ENCODE results near the gene SH3TC1. TPM values are rescaled to one million over a fixed set of nuclear protein-coding genes. Genes with fewer than 3 reads are reported as not detected.
A peak's percentile ranks its signal among the peaks of the same experiment; 100 is the strongest.

Gene SH3TC1
- polyA plus RNA-seq, 1 donor from 2014 or later = 39.8 TPM

- Mint-ChIP-seq H3K27ac (no peak overlapping the region), H3K9me3 (peaks cover 0 to 1% (median 0%) of the 10 kb centered on the region in 3 donors), H3K4me3 (no peak overlapping the region), H3K36me3 (peaks cover 2% of the 10 kb centered on the region), H3K4me1 (peaks cover 0 to 4% (median 2%) of the 10 kb centered on the region in 3 donors), H3K27me3 (peaks cover 18% of the 10 kb centered on the region)
These were observed 60.8 kb downstream of the SH3TC1 start for GRCh38 chr4:8259743-8260430.

GRCh38 chr4:8260656-8261111 is 61.6 kb downstream of the SH3TC1 start:
- peaks cover 0 to 1% (median 0%) of the 10 kb centered on the region in 3 donors for H3K9me3 Mint-ChIP-seq
- peaks cover 0 to 4% (median 2%) of the 10 kb centered on the region in 3 donors for H3K4me1 Mint-ChIP-seq
- peaks cover 18% of the 10 kb centered on the region for H3K27me3 Mint-ChIP-seq
- H3K27ac Mint-ChIP-seq = no peak overlapping the region
- no peak overlapping the region for H3K4me3 Mint-ChIP-seq
- peaks cover 2% of the 10 kb centered on the region for H3K36me3 Mint-ChIP-seq

- H3K27ac Mint-ChIP-seq = no peak overlapping the region
- H3K4me3 Mint-ChIP-seq = no peak overlapping the region
- peaks cover 2% of the 10 kb centered on the region for H3K36me3 Mint-ChIP-seq
- H3K4me1 Mint-ChIP-seq = peaks cover 0 to 4% (median 2%) of the 10 kb centered on the region in 3 donors
- H3K27me3 Mint-ChIP-seq = peaks cover 22% of the 10 kb centered on the region
- peaks cover 0 to 1% (median 0%) of the 10 kb centered on the region in 3 donors for H3K9me3 Mint-ChIP-seq
These were observed 62.9 kb downstream of the SH3TC1 start for GRCh38 chr4:8261851-8262535.

- Mint-ChIP-seq H3K36me3 (peaks cover 2% of the 10 kb centered on the region), H3K27me3 (peaks cover 22% of the 10 kb centered on the region), H3K9me3 (peaks cover 0 to 1% (median 0%) of the 10 kb centered on the region in 3 donors), H3K4me1 (peaks cover 0 to 4% (median 2%) of the 10 kb centered on the region in 3 donors), H3K27ac (no peak overlapping the region), H3K4me3 (no peak overlapping the region)
These were observed 63.7 kb downstream of the SH3TC1 start for GRCh38 chr4:8262637-8263322.

- H3K4me3 Mint-ChIP-seq = no peak overlapping the region
- peaks cover 0 to 4% (median 2%) of the 10 kb centered on the region in 3 donors for H3K4me1 Mint-ChIP-seq
- peaks cover 2% of the 10 kb centered on the region for H3K36me3 Mint-ChIP-seq
- peaks cover 24% of the 10 kb centered on the region for H3K27me3 Mint-ChIP-seq
- no peaks in the 10 kb centered on the region for H3K9me3 Mint-ChIP-seq
- H3K27ac Mint-ChIP-seq = no peak overlapping the region
These were observed 64.3 kb downstream of the SH3TC1 start for GRCh38 chr4:8263397-8263796.

GRCh38 chr4:8264106-8264505 is 65.0 kb downstream of the SH3TC1 start:
- peaks cover 31% of the 10 kb centered on the region for H3K27me3 Mint-ChIP-seq
- H3K36me3 Mint-ChIP-seq = peaks cover 2% of the 10 kb centered on the region
- no peaks in the 10 kb centered on the region for H3K9me3 Mint-ChIP-seq
- no peak overlapping the region for H3K4me3 Mint-ChIP-seq
- H3K27ac Mint-ChIP-seq = no peak overlapping the region
- H3K4me1 Mint-ChIP-seq = peaks cover 0 to 4% (median 2%) of the 10 kb centered on the region in 3 donors

GRCh38 chr4:8265171-8265929 is 66.3 kb downstream of the SH3TC1 start:
- no peaks in the 10 kb centered on the region for H3K9me3 Mint-ChIP-seq
- peaks cover 0 to 4% (median 2%) of the 10 kb centered on the region in 3 donors for H3K4me1 Mint-ChIP-seq
- H3K27ac Mint-ChIP-seq = no peak overlapping the region
- peaks cover 29% of the 10 kb centered on the region for H3K27me3 Mint-ChIP-seq
- H3K4me3 Mint-ChIP-seq = no peak overlapping the region
- H3K36me3 Mint-ChIP-seq = no peaks in the 10 kb centered on the region

GRCh38 chr4:8266088-8266487 is 67.0 kb downstream of the SH3TC1 start:
- Mint-ChIP-seq H3K27me3 (peaks cover 33% of the 10 kb centered on the region), H3K4me3 (no peak overlapping the region), H3K27ac (peak overlapping the region in 1 of 3 donors; percentile 62), H3K36me3 (no peaks in the 10 kb centered on the region), H3K4me1 (peaks cover 0 to 4% (median 2%) of the 10 kb centered on the region in 3 donors), H3K9me3 (no peaks in the 10 kb centered on the region)

- peaks cover 33% of the 10 kb centered on the region for H3K27me3 Mint-ChIP-seq
- peaks cover 0 to 4% (median 2%) of the 10 kb centered on the region in 3 donors for H3K4me1 Mint-ChIP-seq
- H3K4me3 Mint-ChIP-seq = no peak overlapping the region
- no peaks in the 10 kb centered on the region for H3K9me3 Mint-ChIP-seq
- no peak overlapping the region for H3K27ac Mint-ChIP-seq
- H3K36me3 Mint-ChIP-seq = no peaks in the 10 kb centered on the region
These were observed 67.4 kb downstream of the SH3TC1 start for GRCh38 chr4:8266508-8266907.

- Mint-ChIP-seq H3K4me1 (peaks cover 0 to 4% (median 2%) of the 10 kb centered on the region in 3 donors), H3K9me3 (no peaks in the 10 kb centered on the region), H3K27ac (no peak overlapping the region), H3K27me3 (peaks cover 33% of the 10 kb centered on the region), H3K36me3 (no peaks in the 10 kb centered on the region), H3K4me3 (no peak overlapping the region)
These were observed 68.0 kb downstream of the SH3TC1 start for GRCh38 chr4:8267077-8267476.

- Mint-ChIP-seq H3K9me3 (no peaks in the 10 kb centered on the region), H3K36me3 (no peaks in the 10 kb centered on the region), H3K27ac (no peak overlapping the region), H3K27me3 (peaks cover 32% of the 10 kb centered on the region), H3K4me1 (peaks cover 0 to 4% (median 2%) of the 10 kb centered on the region in 3 donors), H3K4me3 (no peak overlapping the region)
These were observed 69.1 kb downstream of the SH3TC1 start for GRCh38 chr4:8268211-8268610.

GRCh38 chr4:8268901-8269534 is 69.9 kb downstream of the SH3TC1 start:
- no peaks in the 10 kb centered on the region for H3K36me3 Mint-ChIP-seq
- peaks cover 27% of the 10 kb centered on the region for H3K27me3 Mint-ChIP-seq
- no peak overlapping the region for H3K4me3 Mint-ChIP-seq
- H3K9me3 Mint-ChIP-seq = no peaks in the 10 kb centered on the region
- H3K27ac Mint-ChIP-seq = no peak overlapping the region
- H3K4me1 Mint-ChIP-seq = no peaks in the 10 kb centered on the region

GRCh38 chr4:8269535-8270417 is 70.7 kb downstream of the SH3TC1 start, which contains the start of gene HTRA3:
Gene HTRA3, plus strand, starts transcription at chr4:8269754. Its CDS starts 215 bp downstream, at chr4:8269969.
- no peaks in the 10 kb centered on the region for H3K36me3 Mint-ChIP-seq
- no peak within 1 kb of the TSS for H3K27ac Mint-ChIP-seq
- H3K27me3 Mint-ChIP-seq = peaks cover 26% of the 10 kb centered on the region
- no peaks in the 10 kb centered on the region for H3K4me1 Mint-ChIP-seq
- peak within 1 kb of the TSS in 1 of 4 donors; percentile 55 for H3K4me3 Mint-ChIP-seq
- H3K9me3 Mint-ChIP-seq = no peaks in the 10 kb centered on the region
